ENCODE results near the gene PRXL2A.
A peak's percentile ranks its signal among the peaks of the same experiment; 100 is the strongest.
"Not testable (repeated sequence)": the region's sequence is repeated elsewhere in the genome, so short reads cannot be mapped to it uniquely, and the experiment has no call there.

The PRXL2A gene

GRCh38 chr10:80408242-80409101, at the start of gene PRXL2A:
PRXL2A (plus strand) TSS chr10:80408551; CDS start chr10:80420468, 11,917 bp downstream.
- Histone ChIP-seq H3K4me1 (ENCODE audit: insufficient read depth, poor library complexity, severe bottlenecking) (peaks cover 30% of the 10 kb centered on the region), H3K36me3 (ENCODE audit: low read depth) (no peaks in the 10 kb centered on the region), H3K9me3 (ENCODE audit: severe bottlenecking) (no peaks in the 10 kb centered on the region), H3K27ac (ENCODE audit: poor library complexity, severe bottlenecking) (no peak within 1 kb of the TSS), H3K27me3 (ENCODE audit: insufficient read depth, poor library complexity, severe bottlenecking) (no peaks in the 10 kb centered on the region), H3K4me3 (ENCODE audit: severe bottlenecking) (peak within 1 kb of the TSS; percentile 50)
- no peak for TF ChIP-seq CTCF (IDR thresholded peaks at IDR 0.05; ENCODE audit: poor library complexity, severe bottlenecking)
- DNase-seq (ENCODE audit: low spot score) = no peak
- peak; percentile 80 for ATAC-seq (ENCODE audit: low read depth)

GRCh38 chr10:80358925-80359324, 49.4 kb upstream of the PRXL2A start:
- not testable (repeated sequence) for DNase-seq (ENCODE audit: low spot score); H3K27me3 ChIP-seq (ENCODE audit: insufficient read depth, poor library complexity, severe bottlenecking); H3K27ac ChIP-seq (ENCODE audit: poor library complexity, severe bottlenecking); H3K36me3 ChIP-seq (ENCODE audit: low read depth); H3K9me3 ChIP-seq (ENCODE audit: severe bottlenecking); ATAC-seq (ENCODE audit: low read depth); H3K4me3 ChIP-seq (ENCODE audit: severe bottlenecking); H3K4me1 ChIP-seq (ENCODE audit: insufficient read depth, poor library complexity, severe bottlenecking)

GRCh38 chr10:80359644-80360043, 48.7 kb upstream of the PRXL2A start:
- H3K27me3 ChIP-seq (ENCODE audit: insufficient read depth, poor library complexity, severe bottlenecking) = peaks cover 7% of the 10 kb centered on the region
- no peak overlapping the region for H3K4me3 ChIP-seq (ENCODE audit: severe bottlenecking)
- no peaks in the 10 kb centered on the region for H3K4me1 ChIP-seq (ENCODE audit: insufficient read depth, poor library complexity, severe bottlenecking)
- TF ChIP-seq CTCF (IDR thresholded peaks at IDR 0.05; ENCODE audit: poor library complexity, severe bottlenecking) = no peak
- ATAC-seq (ENCODE audit: low read depth) (no peak), DNase-seq (ENCODE audit: low spot score) (no peak)
- H3K27ac ChIP-seq (ENCODE audit: poor library complexity, severe bottlenecking) = no peak overlapping the region
- no peaks in the 10 kb centered on the region for H3K36me3 ChIP-seq (ENCODE audit: low read depth)
- H3K9me3 ChIP-seq (ENCODE audit: severe bottlenecking) = no peaks in the 10 kb centered on the region

- H3K4me3 ChIP-seq (ENCODE audit: severe bottlenecking) = no peak overlapping the region
- no peaks in the 10 kb centered on the region for H3K9me3 ChIP-seq (ENCODE audit: severe bottlenecking)
- H3K36me3 ChIP-seq (ENCODE audit: low read depth) = no peaks in the 10 kb centered on the region
- no peak overlapping the region for H3K27ac ChIP-seq (ENCODE audit: poor library complexity, severe bottlenecking)
- no peak for DNase-seq (ENCODE audit: low spot score)
- ATAC-seq (ENCODE audit: low read depth) = no peak
- H3K4me1 ChIP-seq (ENCODE audit: insufficient read depth, poor library complexity, severe bottlenecking) = no peaks in the 10 kb centered on the region
- no peak for TF ChIP-seq CTCF (IDR thresholded peaks at IDR 0.05; ENCODE audit: poor library complexity, severe bottlenecking)
- H3K27me3 ChIP-seq (ENCODE audit: insufficient read depth, poor library complexity, severe bottlenecking) = no peaks in the 10 kb centered on the region
Observed at GRCh38 chr10:80365510-80365909, 42.8 kb upstream of the PRXL2A start.

- no peak for ATAC-seq (ENCODE audit: low read depth)
- DNase-seq (ENCODE audit: low spot score) = no peak
- H3K36me3 ChIP-seq (ENCODE audit: low read depth) = no peaks in the 10 kb centered on the region
- H3K9me3 ChIP-seq (ENCODE audit: severe bottlenecking) = no peaks in the 10 kb centered on the region
- no peak for TF ChIP-seq CTCF (IDR thresholded peaks at IDR 0.05; ENCODE audit: poor library complexity, severe bottlenecking)
- no peak overlapping the region for H3K27ac ChIP-seq (ENCODE audit: poor library complexity, severe bottlenecking)
- H3K27me3 ChIP-seq (ENCODE audit: insufficient read depth, poor library complexity, severe bottlenecking) = no peaks in the 10 kb centered on the region
- no peaks in the 10 kb centered on the region for H3K4me1 ChIP-seq (ENCODE audit: insufficient read depth, poor library complexity, severe bottlenecking)
- H3K4me3 ChIP-seq (ENCODE audit: severe bottlenecking) = no peak overlapping the region
Observed at GRCh38 chr10:80371467-80371866, 36.9 kb upstream of the PRXL2A start.
